ENCODE data around the gene STOML1.

Gene STOML1

DNA sequence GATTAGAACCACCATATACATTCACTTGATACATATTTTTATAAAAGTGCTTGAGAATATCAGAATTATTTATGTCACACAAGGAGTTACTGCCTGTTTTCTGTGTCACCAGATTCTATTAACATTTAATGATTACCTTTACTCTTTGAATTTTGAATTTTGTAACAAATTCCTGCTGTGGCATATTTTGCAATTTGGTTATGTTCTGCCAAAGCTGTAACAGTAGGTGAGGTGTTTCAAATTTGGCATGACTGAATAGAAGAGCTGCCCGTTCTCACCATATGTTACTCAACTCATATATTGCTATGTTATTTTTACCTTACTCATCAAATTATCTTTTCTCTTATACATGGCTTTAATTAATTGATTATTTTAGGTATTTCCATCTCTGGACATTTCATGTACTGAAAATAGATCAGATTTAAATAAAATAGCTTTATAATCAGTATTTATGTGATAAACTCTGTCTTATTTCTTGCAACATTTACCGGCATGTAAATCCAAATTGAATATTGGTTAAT, 21.3 kb upstream of the STOML1 start:
- TF ChIP-seq FOXP2 (optimal IDR thresholded peaks at IDR 0.05; ENCODE audit: borderline replicate concordance, extremely low read depth, extremely low read length, insufficient read depth) (no peak), POLR2AphosphoS5 (IDR thresholded peaks at IDR 0.05; ENCODE audit: low read depth, low read length) (no peak), SIN3A (IDR thresholded peaks at IDR 0.05; ENCODE audit: borderline replicate concordance, insufficient read depth, low read length) (no peak), TAF1 (IDR thresholded peaks at IDR 0.05; ENCODE audit: borderline replicate concordance, insufficient read depth, low read length) (no peak)
- TF ChIP-seq, protein P1, sequence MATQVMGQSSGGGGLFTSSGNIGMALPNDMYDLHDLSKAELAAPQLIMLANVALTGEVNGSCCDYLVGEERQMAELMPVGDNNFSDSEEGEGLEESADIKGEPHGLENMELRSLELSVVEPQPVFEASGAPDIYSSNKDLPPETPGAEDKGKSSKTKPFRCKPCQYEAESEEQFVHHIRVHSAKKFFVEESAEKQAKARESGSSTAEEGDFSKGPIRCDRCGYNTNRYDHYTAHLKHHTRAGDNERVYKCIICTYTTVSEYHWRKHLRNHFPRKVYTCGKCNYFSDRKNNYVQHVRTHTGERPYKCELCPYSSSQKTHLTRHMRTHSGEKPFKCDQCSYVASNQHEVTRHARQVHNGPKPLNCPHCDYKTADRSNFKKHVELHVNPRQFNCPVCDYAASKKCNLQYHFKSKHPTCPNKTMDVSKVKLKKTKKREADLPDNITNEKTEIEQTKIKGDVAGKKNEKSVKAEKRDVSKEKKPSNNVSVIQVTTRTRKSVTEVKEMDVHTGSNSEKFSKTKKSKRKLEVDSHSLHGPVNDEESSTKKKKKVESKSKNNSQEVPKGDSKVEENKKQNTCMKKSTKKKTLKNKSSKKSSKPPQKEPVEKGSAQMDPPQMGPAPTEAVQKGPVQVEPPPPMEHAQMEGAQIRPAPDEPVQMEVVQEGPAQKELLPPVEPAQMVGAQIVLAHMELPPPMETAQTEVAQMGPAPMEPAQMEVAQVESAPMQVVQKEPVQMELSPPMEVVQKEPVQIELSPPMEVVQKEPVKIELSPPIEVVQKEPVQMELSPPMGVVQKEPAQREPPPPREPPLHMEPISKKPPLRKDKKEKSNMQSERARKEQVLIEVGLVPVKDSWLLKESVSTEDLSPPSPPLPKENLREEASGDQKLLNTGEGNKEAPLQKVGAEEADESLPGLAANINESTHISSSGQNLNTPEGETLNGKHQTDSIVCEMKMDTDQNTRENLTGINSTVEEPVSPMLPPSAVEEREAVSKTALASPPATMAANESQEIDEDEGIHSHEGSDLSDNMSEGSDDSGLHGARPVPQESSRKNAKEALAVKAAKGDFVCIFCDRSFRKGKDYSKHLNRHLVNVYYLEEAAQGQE (IDR thresholded peaks at IDR 0.05; ENCODE audit: insufficient read depth in 1 of 2, low read depth in 2 of 2, low read length in 2 of 2), result no peak

DNA sequence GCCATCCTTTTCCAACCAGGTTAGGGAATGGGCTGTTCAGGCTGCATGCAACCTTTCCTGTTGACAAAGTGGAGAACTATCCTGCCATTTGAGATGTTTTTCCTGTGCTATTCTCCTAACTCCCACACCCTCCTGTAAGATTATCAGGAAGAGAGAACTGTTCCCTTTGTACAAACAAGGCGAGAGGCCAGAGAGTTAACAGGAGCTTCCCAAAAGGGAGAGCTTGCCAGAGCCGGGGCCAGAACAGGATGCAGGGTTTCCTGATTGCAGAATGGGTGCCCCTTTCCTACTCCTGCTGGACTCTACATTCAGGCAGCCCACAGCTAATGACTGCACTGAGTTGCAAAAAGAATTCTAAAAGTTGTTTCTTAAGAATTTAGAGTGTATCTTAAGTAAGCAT, 19.5 kb upstream of the STOML1 start:
- peak; percentile 12 for TF ChIP-seq FOXP2 (optimal IDR thresholded peaks at IDR 0.05; ENCODE audit: borderline replicate concordance, extremely low read depth, extremely low read length, insufficient read depth)
- 0 out of 2 replicates have a peak, but pooled peaks have one; percentile 12 for TF ChIP-seq SIN3A (IDR thresholded peaks at IDR 0.05; ENCODE audit: borderline replicate concordance, insufficient read depth, low read length)
- no peak for TF ChIP-seq TAF1 (IDR thresholded peaks at IDR 0.05; ENCODE audit: borderline replicate concordance, insufficient read depth, low read length)

DNA sequence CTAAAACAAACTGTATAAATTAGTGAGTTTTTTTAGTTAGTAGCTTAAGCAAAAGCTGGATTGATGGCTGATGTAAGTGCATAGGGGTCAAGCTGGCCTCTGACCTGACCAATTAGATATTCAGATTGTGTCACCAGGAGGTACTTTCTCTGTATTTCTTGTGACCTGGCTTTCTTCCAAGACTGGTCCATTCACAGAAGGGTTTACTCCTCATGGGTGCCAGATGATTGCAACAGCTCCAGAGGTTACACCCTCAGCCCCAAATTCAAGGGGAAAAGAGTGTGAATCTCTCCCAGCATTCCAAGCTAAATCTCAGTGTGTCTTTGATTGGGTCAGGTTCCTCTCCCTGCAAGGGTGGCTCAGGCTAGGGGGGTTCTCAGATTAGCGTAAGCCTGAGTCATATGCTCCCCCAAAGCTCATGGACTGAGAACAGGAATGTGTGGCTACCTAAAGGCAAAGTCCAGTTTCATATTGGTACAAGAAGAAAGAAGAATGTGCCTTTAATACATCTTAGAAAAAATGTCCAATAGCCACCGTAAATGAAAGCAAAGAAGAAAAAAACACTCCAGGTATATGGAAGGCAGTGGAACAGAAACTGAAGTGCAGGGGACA, 18.9 kb upstream of the STOML1 start:
- TF ChIP-seq FOXP2 (optimal IDR thresholded peaks at IDR 0.05; ENCODE audit: borderline replicate concordance, extremely low read depth, extremely low read length, insufficient read depth) (no peak), TAF1 (IDR thresholded peaks at IDR 0.05; ENCODE audit: borderline replicate concordance, insufficient read depth, low read length) (no peak), SIN3A (IDR thresholded peaks at IDR 0.05; ENCODE audit: borderline replicate concordance, insufficient read depth, low read length) (no peak), POLR2AphosphoS5 (IDR thresholded peaks at IDR 0.05; ENCODE audit: low read depth, low read length) (no peak)
- TF ChIP-seq, protein P1 (IDR thresholded peaks at IDR 0.05; ENCODE audit: insufficient read depth in 1 of 2, low read depth in 2 of 2, low read length in 2 of 2), result no peak

DNA sequence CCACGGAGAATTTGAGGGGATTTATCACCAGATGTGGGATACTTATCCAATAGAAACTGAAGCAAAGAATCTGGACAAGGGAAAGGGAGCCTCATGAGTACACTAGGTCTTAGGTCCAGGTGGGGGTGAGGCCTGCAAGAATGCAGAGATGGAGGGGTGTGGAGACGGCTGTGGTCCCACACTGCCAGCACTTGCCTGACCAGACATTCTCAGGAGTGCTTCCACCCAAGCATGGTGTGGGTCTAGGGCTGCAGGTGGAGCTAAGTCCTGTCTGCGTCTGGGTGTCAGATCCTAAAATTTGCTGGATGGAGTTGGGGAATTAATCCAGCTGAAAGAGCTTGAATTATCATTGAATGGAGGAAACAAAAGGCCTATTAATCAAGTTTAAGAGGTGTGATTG, 16.8 kb upstream of the STOML1 start:
- no peak for TF ChIP-seq SIN3A (IDR thresholded peaks at IDR 0.05; ENCODE audit: borderline replicate concordance, insufficient read depth, low read length)
- TF ChIP-seq, protein P1 (IDR thresholded peaks at IDR 0.05; ENCODE audit: insufficient read depth in 1 of 2, low read depth in 2 of 2, low read length in 2 of 2), result no peak
- no peak for TF ChIP-seq FOXP2 (optimal IDR thresholded peaks at IDR 0.05; ENCODE audit: borderline replicate concordance, extremely low read depth, extremely low read length, insufficient read depth)
- TF ChIP-seq POLR2AphosphoS5 (IDR thresholded peaks at IDR 0.05; ENCODE audit: low read depth, low read length), result no peak
- TF ChIP-seq TAF1 (IDR thresholded peaks at IDR 0.05; ENCODE audit: borderline replicate concordance, insufficient read depth, low read length), result no peak

DNA sequence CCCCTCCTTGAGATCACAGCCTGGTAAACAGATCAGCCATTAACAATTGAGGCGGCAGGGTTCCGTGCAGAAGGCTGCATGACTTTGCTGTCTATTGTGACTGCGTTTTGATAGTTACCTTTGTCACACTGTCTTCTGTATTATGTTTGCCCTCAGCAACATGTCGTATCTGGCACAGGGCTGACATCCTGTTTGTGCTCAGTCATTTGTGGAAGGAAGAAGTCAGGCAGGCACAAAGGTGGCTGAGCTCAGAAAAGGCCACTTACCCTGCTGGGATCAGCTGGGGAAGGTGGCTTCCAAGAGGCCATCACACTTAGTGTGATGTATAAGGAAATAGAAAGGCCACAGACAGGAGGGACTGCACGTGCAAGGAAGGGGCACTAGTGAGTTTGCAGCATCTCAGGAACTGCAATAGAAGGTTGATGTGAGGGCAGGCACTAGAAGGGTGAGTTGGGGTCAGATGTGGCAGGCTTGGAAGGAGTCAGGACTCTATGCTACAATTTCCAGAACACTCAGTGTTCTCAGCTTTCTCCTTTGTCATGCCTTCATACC, 15.8 kb upstream of the STOML1 start:
- no peak for TF ChIP-seq SIN3A (IDR thresholded peaks at IDR 0.05; ENCODE audit: borderline replicate concordance, insufficient read depth, low read length)
- TF ChIP-seq FOXP2 (optimal IDR thresholded peaks at IDR 0.05; ENCODE audit: borderline replicate concordance, extremely low read depth, extremely low read length, insufficient read depth), result no peak
- TF ChIP-seq, protein P1 (IDR thresholded peaks at IDR 0.05; ENCODE audit: insufficient read depth in 1 of 2, low read depth in 2 of 2, low read length in 2 of 2), result no peak
- no peak for TF ChIP-seq TAF1 (IDR thresholded peaks at IDR 0.05; ENCODE audit: borderline replicate concordance, insufficient read depth, low read length)
- no peak for TF ChIP-seq POLR2AphosphoS5 (IDR thresholded peaks at IDR 0.05; ENCODE audit: low read depth, low read length)

Data from PFSK-1 (cell line).